Pancreas (tissue), 10 donors: ENCODE data around the gene XPOT. TPM values are rescaled to one million over a fixed set of nuclear protein-coding genes. Genes with fewer than 3 reads are reported as not detected.

Experiments used
- ATAC-seq, 4 donors: fragments of 200-7000 bp; cut with Tn5 transposase; one replicate each; pipeline versions ENCODE4 v1.8.0 to v1.9.1; 2020; ENCODE audit warnings: mild to moderate bottlenecking in 4 of 4, moderate library complexity in 4 of 4
- DNase-seq, 6 donors: peaks; one replicate each; pipeline ENCODE4 v3.0.0-alpha.2; 2020
- FAIRE-seq: peaks from 2 replicates; lab custom pipeline; 2012; peaks lifted over from hg19 to GRCh38; lab: Jason Lieb, UNC
- H3K27ac ChIP-seq, 4 donors: fragments of 200-600 bp; sonication (generic); 1 replicate in 3 of 4; 2 replicates in 1 of 4; pipeline versions ENCODE4 v1.5.0 to v1.8.0; 2020
- H3K27me3 ChIP-seq, 4 donors: fragments of 200-600 bp; one replicate each; pipeline ENCODE4 v1.8.0; 2021
- H3K36me3 ChIP-seq, 3 donors: fragments of 200-600 bp; sonication (generic) in 1 of 3; one replicate each; pipeline versions ENCODE4 v1.5.0 to v1.8.0; 2020 to 2021
- H3K4me1 ChIP-seq, 3 donors: fragments of 200-600 bp; one replicate each; pipeline ENCODE4 v1.8.0; 2021
- H3K4me3 ChIP-seq, 4 donors: fragments of 200-600 bp; sonication (generic) in 2 of 4; one replicate each; pipeline versions ENCODE4 v1.5.0 to v1.8.0; 2020 to 2021
- H3K9me3 ChIP-seq, 4 donors: fragments of 200-600 bp; one replicate each; pipeline ENCODE4 v1.8.0; 2021
- WGBS, 2 donors: extraction: QIAGEN DNeasy Blood & Tissue Kit; methylation state at CpG; one replicate each; pipeline ENCODE4 v1.1.7; 2013; 5-methylcytosine and 5-hydroxymethylcytosine counted together
- intact Hi-C, 3 donors: fragments of 100-400 bp; cut with DNase I; formaldehyde crosslinking; loops; one replicate each; pipeline versions ENCODE4 v1.11.1 to v1.14.2; 2022
- polyA plus RNA-seq, 2 donors: library from polyadenylated mRNA; stranded (reverse); fragments of 200-250 nt; gene quantifications; one replicate each; pipeline ENCODE4 v1.2.3, GENCODE V29; 2013
- total RNA-seq, 6 donors: library from RNA; stranded (reverse); fragmentation: NEBNext Ultra II Directional in 4 of 6; extraction: Animal tissue kit (Norgen Biotek cat#: 25700) in 4 of 6; gene quantifications; one replicate each; pipeline versions ENCODE4 v1.2.1 to v1.2.4, GENCODE V29; 2021 to 2023
- TF ChIP-seq, protein P1 (sequence below), 4 donors: fragments of 200-600 bp; sonication (generic) in 3 of 4; IDR thresholded peaks; one replicate each; pipeline versions ENCODE4 v1.5.0 to v1.8.0; 2021; ENCODE audit warnings: antibody characterized with exemption in 4 of 4
- donor health status: healthy with polysubstance abuse.
- donor health status: DM: no; HTN: no; CAD: no; lungs with moderate emphysema.
- donor health status: DM: no; HTN: no; CAD: no.
- donor health status: control.
- donor health status: control.
- donor health status: Bipolar disorder and iron deficiency.
- donor health status: DM: yes; HTN: yes; CAD: no.
- donor health status: DM: no; HTN: no; CAD: no.
- donor health status: DM: no; HTN: no; CAD: no.
- donor health status: DM: yes; HTN: yes; CAD: no.

Gene XPOT
- total and polyA plus RNA-seq, 8 donors: 10.7 to 76.1 (median 27.9) TPM

GRCh38 chr12:64496839-64497400 lies 92.7 kb downstream of the XPOT start:
- Histone ChIP-seq H3K27ac (no peak overlapping the region), H3K4me3 (no peak overlapping the region)

GRCh38 chr12:64497484-64497883 lies 93.3 kb downstream of the XPOT start:
- no peaks in the 10 kb centered on the region for H3K4me1 ChIP-seq
- H3K4me3 ChIP-seq: no peak overlapping the region
- H3K36me3 ChIP-seq: peaks cover 11 to 35% (median 15%) of the 10 kb centered on the region in 3 donors
- H3K27me3 ChIP-seq: no peaks in the 10 kb centered on the region
- H3K9me3 ChIP-seq: no peaks in the 10 kb centered on the region
- 96 to 97% methylated on average over 1 of the region's 1 CpG for WGBS, 2 donors
- no peak overlapping the region for H3K27ac ChIP-seq
- no peak for DNase-seq
- ATAC-seq: no peak
- no peak for FAIRE-seq
- intact Hi-C loops: no loop called here
- TF ChIP-seq, protein P1, sequence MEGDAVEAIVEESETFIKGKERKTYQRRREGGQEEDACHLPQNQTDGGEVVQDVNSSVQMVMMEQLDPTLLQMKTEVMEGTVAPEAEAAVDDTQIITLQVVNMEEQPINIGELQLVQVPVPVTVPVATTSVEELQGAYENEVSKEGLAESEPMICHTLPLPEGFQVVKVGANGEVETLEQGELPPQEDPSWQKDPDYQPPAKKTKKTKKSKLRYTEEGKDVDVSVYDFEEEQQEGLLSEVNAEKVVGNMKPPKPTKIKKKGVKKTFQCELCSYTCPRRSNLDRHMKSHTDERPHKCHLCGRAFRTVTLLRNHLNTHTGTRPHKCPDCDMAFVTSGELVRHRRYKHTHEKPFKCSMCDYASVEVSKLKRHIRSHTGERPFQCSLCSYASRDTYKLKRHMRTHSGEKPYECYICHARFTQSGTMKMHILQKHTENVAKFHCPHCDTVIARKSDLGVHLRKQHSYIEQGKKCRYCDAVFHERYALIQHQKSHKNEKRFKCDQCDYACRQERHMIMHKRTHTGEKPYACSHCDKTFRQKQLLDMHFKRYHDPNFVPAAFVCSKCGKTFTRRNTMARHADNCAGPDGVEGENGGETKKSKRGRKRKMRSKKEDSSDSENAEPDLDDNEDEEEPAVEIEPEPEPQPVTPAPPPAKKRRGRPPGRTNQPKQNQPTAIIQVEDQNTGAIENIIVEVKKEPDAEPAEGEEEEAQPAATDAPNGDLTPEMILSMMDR (IDR thresholded peaks at IDR 0.05): no peak

More at GRCh38 chr12:64496839-64497400, 92.7 kb downstream of the XPOT start:
- FAIRE-seq (no peak), DNase-seq (no peak), ATAC-seq (no peak)
- H3K9me3 ChIP-seq: no peaks in the 10 kb centered on the region
- TF ChIP-seq, protein P1 (IDR thresholded peaks at IDR 0.05): no peak
- peaks cover 11 to 35% (median 15%) of the 10 kb centered on the region in 3 donors for H3K36me3 ChIP-seq
- WGBS, 2 donors: 96 to 100% methylated on average over 2 of the region's 2 CpGs
- H3K27me3 ChIP-seq: no peaks in the 10 kb centered on the region
- intact Hi-C loops: no loop called here
- no peaks in the 10 kb centered on the region for H3K4me1 ChIP-seq

DNA sequence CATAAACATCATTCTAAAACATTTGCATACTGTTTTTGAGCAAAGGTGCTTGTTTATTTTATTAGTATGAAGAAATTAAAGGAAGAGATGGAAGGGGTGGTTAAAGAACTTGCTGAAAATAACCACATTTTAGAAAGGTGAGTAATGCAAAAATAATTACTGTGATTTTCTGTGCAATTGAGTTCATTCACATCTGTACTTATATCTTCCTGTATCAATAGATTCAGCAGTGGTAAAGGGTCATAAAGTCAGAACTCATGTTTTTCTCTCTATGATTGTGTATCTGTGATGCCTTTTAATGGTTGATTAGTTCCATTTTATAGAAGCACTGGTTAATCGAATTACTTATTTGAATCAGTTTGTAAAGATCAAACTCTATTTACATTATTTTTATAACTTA lies 93.7 kb downstream of the XPOT start:
- Histone ChIP-seq H3K9me3 (no peaks in the 10 kb centered on the region), H3K36me3 (peaks cover 11 to 35% (median 15%) of the 10 kb centered on the region in 3 donors), H3K4me1 (no peaks in the 10 kb centered on the region), H3K27ac (no peak overlapping the region), H3K4me3 (no peak overlapping the region), H3K27me3 (no peaks in the 10 kb centered on the region)
- ATAC-seq (no peak), FAIRE-seq (no peak), DNase-seq (no peak)
- intact Hi-C loops: no loop called here
- WGBS, 2 donors: 61 to 92% methylated on average over 1 of the region's 1 CpG
- TF ChIP-seq, protein P1 (IDR thresholded peaks at IDR 0.05): no peak

- Histone ChIP-seq H3K4me3 (no peak overlapping the region), H3K36me3 (peaks cover 8 to 35% (median 15%) of the 10 kb centered on the region in 3 donors), H3K27ac (no peak overlapping the region), H3K9me3 (no peaks in the 10 kb centered on the region), H3K27me3 (no peaks in the 10 kb centered on the region), H3K4me1 (no peaks in the 10 kb centered on the region)
- DNase-seq: no peak
- 77 to 80% methylated on average over 3 of the region's 3 CpGs for WGBS, 2 donors
- no peak for FAIRE-seq
- TF ChIP-seq, protein P1 (IDR thresholded peaks at IDR 0.05): no peak
- intact Hi-C loops: no loop called here
- ATAC-seq: no peak
Measured at GRCh38 chr12:64500394-64500793, 96.2 kb downstream of the XPOT start.

Other genes starting within 250 kb of the XPOT start
- gene KICS2, start 182.1 kb upstream of the XPOT start, total RNA-seq: 1 to 10 TPM; 5.7 to 8.0 (median 6.9) TPM
- gene KICS2, start 182.1 kb upstream of the XPOT start, polyA plus RNA-seq: 1 to 10 TPM; 5.1 to 5.6 TPM
- gene C12orf56, start 13.6 kb upstream of the XPOT start, total RNA-seq: not detected
- under 1 TPM in 1 of 2 donors, not detected in 1; 0.19 TPM for gene C12orf56, start 13.6 kb upstream of the XPOT start, polyA plus RNA-seq
- 1 to 10 TPM; 4.2 to 9.7 (median 5.6) TPM for gene TBK1, start 47.7 kb downstream of the XPOT start, total RNA-seq
- gene TBK1, start 47.7 kb downstream of the XPOT start, polyA plus RNA-seq: 1 to 10 TPM; 6.7 to 9.7 TPM
- 10 to 100 TPM; 13.7 to 36.5 (median 22.6) TPM for gene RASSF3, start 206.1 kb downstream of the XPOT start, total RNA-seq
- 1 to 10 TPM; 5.2 to 8.6 TPM for gene RASSF3, start 206.1 kb downstream of the XPOT start, polyA plus RNA-seq